Thoracic aorta (tissue), 2 donors: ENCODE measurements around the gene PDGFD. TPM values are rescaled to one million over a fixed set of nuclear protein-coding genes. Genes with fewer than 3 reads are reported as not detected.

Experiments used
- ATAC-seq: fragments of 150-250 bp; one replicate; pipeline ENCODE4 v1.8.0; 2017; ENCODE audit warnings: low read depth; ENCODE audit not compliant: insufficient number of reproducible peaks, low FRiP score
- DNase-seq: peaks from one replicate; pipeline ENCODE4 v3.0.0-alpha.2; 2020; ENCODE audit warnings: low spot score
- H3K27ac ChIP-seq, 2 donors: fragments of 200-600 bp; sonication (generic); 1 replicate in 1 of 2; 2 replicates in 1 of 2; pipeline ENCODE4 v1.5.1; 2016; ENCODE audit warnings: mild to moderate bottlenecking in 2 of 2, moderate library complexity in 2 of 2
- H3K27me3 ChIP-seq: fragments of 200-600 bp; sonication (generic); replicated peaks from 2 replicates; pipeline ENCODE4 v1.6.0; 2016; ENCODE audit warnings: mild to moderate bottlenecking; ENCODE audit not compliant: insufficient read depth
- H3K36me3 ChIP-seq: fragments of 200-600 bp; sonication (generic); one replicate; pipeline ENCODE4 v1.5.1; 2016
- H3K4me1 ChIP-seq, 2 donors: fragments of 200-600 bp; sonication (generic); 1 replicate in 1 of 2; 2 replicates in 1 of 2; pipeline versions ENCODE4 v1.5.1 to v1.6.0; 2016; ENCODE audit warnings: low read depth in 2 of 2, mild to moderate bottlenecking in 1 of 2; ENCODE audit not compliant: control insufficient read depth in 1 of 2
- H3K4me3 ChIP-seq: fragments of 200-600 bp; sonication (generic); 2 replicates; pipeline ENCODE4 v1.5.1; 2016; ENCODE audit warnings: mild to moderate bottlenecking
- H3K9me3 ChIP-seq: fragments of 200-600 bp; sonication (generic); 2 replicates; pipeline ENCODE4 v1.5.1; 2016
- total RNA-seq, 2 donors: library from RNA; depleted of rRNA; stranded (reverse); fragments of >200 nt; gene quantifications; one replicate each; pipeline versions ENCODE4 v1.1.0 to v1.2.3, GENCODE V29; 2016
- TF ChIP-seq, protein P1 (sequence below): fragments of 200-600 bp; sonication (generic); IDR thresholded peaks from one replicate; pipeline ENCODE4 v1.5.1; 2019; ENCODE audit warnings: antibody characterized with exemption

PDGFD gene
- total RNA-seq, 2 donors from 2014 or later = 135 to 152 TPM

GRCh38 chr11:103894673-103895072, 269.3 kb downstream of the PDGFD start:
- H3K4me3 ChIP-seq = no peak overlapping the region
- no peak overlapping the region for H3K27ac ChIP-seq
- TF ChIP-seq, protein P1, sequence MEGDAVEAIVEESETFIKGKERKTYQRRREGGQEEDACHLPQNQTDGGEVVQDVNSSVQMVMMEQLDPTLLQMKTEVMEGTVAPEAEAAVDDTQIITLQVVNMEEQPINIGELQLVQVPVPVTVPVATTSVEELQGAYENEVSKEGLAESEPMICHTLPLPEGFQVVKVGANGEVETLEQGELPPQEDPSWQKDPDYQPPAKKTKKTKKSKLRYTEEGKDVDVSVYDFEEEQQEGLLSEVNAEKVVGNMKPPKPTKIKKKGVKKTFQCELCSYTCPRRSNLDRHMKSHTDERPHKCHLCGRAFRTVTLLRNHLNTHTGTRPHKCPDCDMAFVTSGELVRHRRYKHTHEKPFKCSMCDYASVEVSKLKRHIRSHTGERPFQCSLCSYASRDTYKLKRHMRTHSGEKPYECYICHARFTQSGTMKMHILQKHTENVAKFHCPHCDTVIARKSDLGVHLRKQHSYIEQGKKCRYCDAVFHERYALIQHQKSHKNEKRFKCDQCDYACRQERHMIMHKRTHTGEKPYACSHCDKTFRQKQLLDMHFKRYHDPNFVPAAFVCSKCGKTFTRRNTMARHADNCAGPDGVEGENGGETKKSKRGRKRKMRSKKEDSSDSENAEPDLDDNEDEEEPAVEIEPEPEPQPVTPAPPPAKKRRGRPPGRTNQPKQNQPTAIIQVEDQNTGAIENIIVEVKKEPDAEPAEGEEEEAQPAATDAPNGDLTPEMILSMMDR = no peak
- no peaks in the 10 kb centered on the region for H3K9me3 ChIP-seq
- DNase-seq (no peak), ATAC-seq (no peak)
- H3K4me1 ChIP-seq = no peaks in the 10 kb centered on the region
- no peaks in the 10 kb centered on the region for H3K36me3 ChIP-seq
- H3K27me3 ChIP-seq = no peaks in the 10 kb centered on the region

- no peaks in the 10 kb centered on the region for H3K4me1 ChIP-seq
- TF ChIP-seq, protein P1 = no peak
- no peak for DNase-seq
- no peak overlapping the region for H3K27ac ChIP-seq
- no peaks in the 10 kb centered on the region for H3K9me3 ChIP-seq
- H3K4me3 ChIP-seq = no peak overlapping the region
- no peaks in the 10 kb centered on the region for H3K36me3 ChIP-seq
- H3K27me3 ChIP-seq = no peaks in the 10 kb centered on the region
- no peak for ATAC-seq
Measured at GRCh38 chr11:103894034-103894433, 269.9 kb downstream of the PDGFD start.

DNA sequence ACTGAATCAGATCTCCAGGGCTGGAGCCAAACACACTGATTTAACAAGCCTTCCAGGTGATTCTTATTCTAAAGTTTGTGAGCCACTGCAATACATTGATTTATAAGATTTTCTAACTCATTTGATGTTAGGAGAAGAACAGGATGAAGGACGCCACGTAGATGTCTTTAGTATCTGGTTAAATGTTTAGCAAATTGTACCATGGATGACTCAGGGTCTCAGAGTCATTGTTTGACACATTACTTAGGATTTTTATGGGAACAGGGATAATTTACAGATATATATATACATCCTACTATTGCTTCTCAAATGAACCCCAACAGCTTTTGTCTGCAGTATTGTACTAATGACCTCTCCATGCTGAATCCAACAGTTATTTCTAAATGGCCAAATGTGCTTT, 270.6 kb downstream of the PDGFD start:
- DNase-seq (no peak), ATAC-seq (no peak)
- Histone ChIP-seq H3K27me3 (no peaks in the 10 kb centered on the region), H3K36me3 (no peaks in the 10 kb centered on the region), H3K27ac (no peak overlapping the region), H3K4me1 (no peaks in the 10 kb centered on the region), H3K9me3 (no peaks in the 10 kb centered on the region), H3K4me3 (no peak overlapping the region)
- TF ChIP-seq, protein P1 = no peak

- Histone ChIP-seq H3K4me3 (no peak overlapping the region), H3K9me3 (no peaks in the 10 kb centered on the region), H3K36me3 (no peaks in the 10 kb centered on the region), H3K27me3 (no peaks in the 10 kb centered on the region), H3K4me1 (no peaks in the 10 kb centered on the region), H3K27ac (no peak overlapping the region)
- ATAC-seq (no peak), DNase-seq (no peak)
- TF ChIP-seq, protein P1 = no peak
Measured at GRCh38 chr11:103892603-103893002, 271.3 kb downstream of the PDGFD start.

- H3K4me3 ChIP-seq = no peak overlapping the region
- H3K27me3 ChIP-seq = no peaks in the 10 kb centered on the region
- peaks cover 0 to 6% of the 10 kb centered on the region in 2 donors for H3K4me1 ChIP-seq
- H3K36me3 ChIP-seq = no peaks in the 10 kb centered on the region
- DNase-seq = no peak
- no peak for ATAC-seq
- no peak overlapping the region for H3K27ac ChIP-seq
- no peaks in the 10 kb centered on the region for H3K9me3 ChIP-seq
- TF ChIP-seq, protein P1 = no peak
Measured at GRCh38 chr11:103890654-103891053, 273.3 kb downstream of the PDGFD start.
